ENCODE measurements around the gene ZNF750.

The ZNF750 gene

GRCh38 chr17:82860606-82861392 is 21.0 kb upstream of the ZNF750 start:
- DNase-seq = no peak

GRCh38 chr17:82859431-82860403 is 19.9 kb upstream of the ZNF750 start:
- peak in 8 of 56 donors; percentile 13 to 44 (median 24) for DNase-seq

GRCh38 chr17:82858376-82859126 is 18.7 kb upstream of the ZNF750 start:
- DNase-seq = no peak

- DNase-seq = no peak
Observed at GRCh38 chr17:82856361-82856760, 16.5 kb upstream of the ZNF750 start.

- DNase-seq = no peak
Observed at GRCh38 chr17:82854226-82854625, 14.4 kb upstream of the ZNF750 start.

GRCh38 chr17:82851381-82851780 is 11.6 kb upstream of the ZNF750 start:
- no peak for DNase-seq

GRCh38 chr17:82849076-82849945 is 9.5 kb upstream of the ZNF750 start:
- no peak for DNase-seq

- no peak for DNase-seq
Observed at GRCh38 chr17:82848022-82848592, 8.3 kb upstream of the ZNF750 start.

GRCh38 chr17:82846061-82846691 is 6.4 kb upstream of the ZNF750 start:
- peak in 1 of 56 donors; percentile 35 for DNase-seq

GRCh38 chr17:82845163-82845807 is 5.5 kb upstream of the ZNF750 start:
- DNase-seq = no peak

GRCh38 chr17:82844796-82845162 is 5.0 kb upstream of the ZNF750 start:
- DNase-seq = no peak

GRCh38 chr17:82843904-82844680 is 4.3 kb upstream of the ZNF750 start:
- no peak for DNase-seq

GRCh38 chr17:82841921-82842596 is 2.2 kb upstream of the ZNF750 start:
- no peak for DNase-seq

GRCh38 chr17:82840431-82840831 is 609 bp upstream of the ZNF750 start:
- no peak for DNase-seq

GRCh38 chr17:82838386-82839063 is 1.3 kb downstream of the ZNF750 start:
- no peak for DNase-seq

GRCh38 chr17:82837586-82838320 is 2.1 kb downstream of the ZNF750 start:
- no peak for DNase-seq

All from amygdala (tissue), 56 donors.